ENCODE results near the gene DMTF1.

The DMTF1 gene

DNA sequence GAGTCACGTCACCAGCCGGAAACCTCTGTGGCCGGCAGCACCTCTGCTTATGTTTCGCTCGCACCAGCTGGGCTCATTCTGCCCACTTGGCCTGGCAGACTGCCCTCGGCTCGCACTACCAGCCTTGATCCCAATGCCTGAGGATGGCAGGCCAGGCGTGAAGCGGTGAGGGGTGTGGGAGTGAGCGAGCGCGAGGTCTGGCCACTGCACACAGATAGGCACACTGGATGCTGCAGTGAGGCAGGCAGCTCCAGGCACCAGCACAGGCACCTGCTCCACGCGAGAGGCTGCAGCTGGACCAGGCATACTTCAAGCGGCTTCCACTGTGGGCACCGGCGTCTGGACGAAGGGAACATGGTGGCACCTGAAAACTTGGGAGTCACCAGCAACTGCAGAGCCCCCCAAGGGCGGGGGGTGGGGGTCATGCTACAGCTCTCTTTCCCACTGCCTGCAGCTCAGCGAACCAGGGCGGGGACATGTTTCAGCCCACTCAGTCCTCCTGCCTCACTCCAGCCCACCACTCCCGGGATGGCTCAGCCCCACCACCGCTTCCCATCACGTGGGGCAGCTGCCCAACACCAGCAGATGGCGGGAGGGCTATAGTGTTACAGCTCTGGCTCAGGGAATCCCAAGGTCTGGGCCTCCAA, 5.4 kb upstream of the DMTF1 start:
- no peak for DNase-seq

- no peak for DNase-seq
Observed at GRCh38 chr7:87147500-87147899, 4.8 kb upstream of the DMTF1 start.

GRCh38 chr7:87148332-87148955, 3.8 kb upstream of the DMTF1 start:
- no peak for DNase-seq

DNA sequence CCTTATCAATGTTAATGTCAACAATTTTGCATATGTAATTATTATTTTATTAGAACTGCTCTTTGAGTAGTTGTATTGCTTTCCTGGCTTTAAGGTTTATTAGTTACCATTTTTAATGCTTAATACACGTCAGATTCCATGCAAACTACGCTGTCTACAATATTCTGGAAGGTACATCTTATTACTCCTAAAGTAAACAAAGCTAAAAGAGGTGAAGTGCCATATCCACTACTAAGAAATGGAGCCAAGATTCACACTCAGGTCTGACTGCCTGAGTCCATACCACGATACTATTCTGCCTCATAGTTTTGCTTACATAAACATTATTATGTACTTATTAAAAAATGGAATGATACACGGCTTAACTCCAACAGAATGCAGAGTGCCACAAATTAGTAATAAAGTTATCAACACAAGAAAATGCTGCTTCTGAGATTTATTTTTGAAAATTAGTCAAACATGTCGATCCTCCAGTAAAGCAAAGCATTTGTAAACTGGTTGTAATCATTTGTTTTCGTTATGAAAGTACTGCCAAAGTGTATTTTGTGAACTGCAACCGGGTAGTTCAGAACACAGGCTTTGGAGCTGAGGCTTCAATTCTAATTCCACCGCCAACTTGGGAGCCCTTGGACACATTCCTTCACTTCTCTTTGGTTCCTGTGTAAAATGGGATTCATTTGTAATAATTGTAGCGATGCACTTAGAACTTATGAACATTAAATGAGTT, 1.1 kb upstream of the DMTF1 start:
- no peak for DNase-seq

- DNase-seq: no peak
Observed at GRCh38 chr7:87151729-87152111, 533 bp upstream of the DMTF1 start.

DNA sequence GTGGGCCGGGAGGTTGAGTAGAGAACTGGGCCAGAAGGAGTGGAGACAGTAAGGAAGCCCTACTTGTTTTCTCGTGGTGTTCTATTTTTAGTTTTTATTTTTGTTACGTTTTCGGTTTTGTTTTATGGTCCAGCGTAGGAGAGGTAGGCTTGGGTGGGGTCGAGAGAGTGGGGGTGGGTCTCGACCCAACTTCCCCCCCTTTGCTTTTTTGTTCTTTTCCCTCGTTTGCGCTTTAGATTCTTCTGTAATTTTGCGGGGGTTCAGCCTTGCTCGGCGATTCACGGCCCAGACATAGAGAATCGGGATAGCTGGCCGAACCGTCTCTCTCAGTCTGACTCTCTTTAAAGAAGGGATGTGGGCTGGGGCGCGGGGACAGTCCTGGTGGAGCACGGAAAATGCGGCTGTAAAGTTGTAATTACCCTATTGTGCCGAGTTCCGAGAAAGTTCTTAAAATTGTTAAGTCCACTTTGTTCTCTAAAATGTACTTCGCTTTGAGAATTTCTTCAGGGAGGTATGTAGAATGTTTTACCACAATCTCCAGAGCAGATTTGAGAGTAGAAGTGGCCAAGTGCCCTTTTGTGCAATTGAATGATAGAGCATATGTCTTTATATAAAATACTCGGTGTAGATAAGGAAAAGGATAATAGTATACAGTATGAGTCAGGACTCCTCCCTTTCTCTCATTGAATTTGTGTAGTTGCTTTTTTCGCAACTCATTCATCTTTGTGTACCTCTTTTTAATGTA, 816 bp downstream of the DMTF1 start:
- peak; percentile 6 for DNase-seq

GRCh38 chr7:87154166-87154565, 1.9 kb downstream of the DMTF1 start:
- no peak for DNase-seq

GRCh38 chr7:87154569-87154968, 2.3 kb downstream of the DMTF1 start:
- DNase-seq: no peak

GRCh38 chr7:87155788-87156187, 3.5 kb downstream of the DMTF1 start:
- DNase-seq: no peak

DNA sequence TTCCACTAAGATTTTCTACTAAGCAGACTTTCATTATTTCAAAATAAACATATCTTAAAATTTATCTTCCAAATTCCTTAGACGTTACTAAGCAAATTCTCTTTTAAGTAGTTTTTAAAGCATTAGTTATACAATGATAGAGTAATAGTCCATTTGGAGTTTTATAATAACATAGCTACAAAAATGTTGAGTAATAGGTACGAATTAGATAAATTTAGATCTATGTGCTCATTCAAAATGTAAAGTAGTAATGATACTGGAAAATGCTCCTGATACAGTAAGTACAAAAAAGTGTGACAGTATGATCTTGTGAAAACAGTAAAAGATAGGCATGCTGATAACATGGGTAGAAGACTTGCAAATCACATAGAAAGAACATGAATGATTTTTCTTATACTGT, 4.5 kb downstream of the DMTF1 start:
- DNase-seq: no peak

- DNase-seq: no peak
Observed at GRCh38 chr7:87159538-87159937, 7.3 kb downstream of the DMTF1 start.

DNA sequence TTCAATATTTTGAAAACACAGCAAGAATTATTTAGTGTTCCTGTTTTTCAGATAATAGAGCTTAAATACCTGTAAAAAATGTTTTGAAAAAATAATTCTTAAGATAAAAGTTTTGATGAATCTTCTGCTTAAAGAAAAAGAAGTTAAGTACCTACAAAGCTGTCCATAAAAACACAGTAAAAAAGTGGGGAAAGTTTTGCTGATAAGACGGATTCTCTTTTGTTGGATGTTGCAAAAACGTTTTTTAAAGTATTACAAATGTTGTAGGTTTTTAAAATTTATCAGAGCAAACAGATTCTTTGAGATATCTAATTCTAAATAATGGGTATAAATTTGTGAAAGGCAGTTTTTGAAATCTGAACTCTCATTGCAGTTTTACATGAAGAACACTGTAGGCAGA, 12.2 kb downstream of the DMTF1 start:
- no peak for DNase-seq

DNA sequence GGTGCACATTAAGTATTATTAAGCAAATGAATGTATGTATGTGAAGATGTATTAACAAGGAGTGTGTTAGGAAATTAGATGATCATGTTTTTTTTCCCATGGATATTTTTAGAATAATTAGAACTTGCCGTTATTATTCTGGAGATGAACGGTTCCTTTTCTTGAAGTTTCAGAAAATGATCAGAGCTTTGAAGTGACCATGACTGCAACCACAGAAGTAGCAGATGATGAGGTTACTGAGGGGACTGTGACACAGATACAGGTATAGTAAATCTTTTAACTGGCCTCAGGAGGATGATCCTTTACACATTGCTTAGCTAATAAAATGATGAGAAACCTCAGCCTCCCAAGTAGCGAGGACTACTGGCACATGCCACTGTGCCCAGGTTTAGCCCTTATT, 18.6 kb downstream of the DMTF1 start:
- no peak for DNase-seq

- no peak for DNase-seq
Observed at GRCh38 chr7:87171282-87171934, 19.2 kb downstream of the DMTF1 start.

- DNase-seq: no peak
Observed at GRCh38 chr7:87173471-87173870, 21.2 kb downstream of the DMTF1 start.

DNA sequence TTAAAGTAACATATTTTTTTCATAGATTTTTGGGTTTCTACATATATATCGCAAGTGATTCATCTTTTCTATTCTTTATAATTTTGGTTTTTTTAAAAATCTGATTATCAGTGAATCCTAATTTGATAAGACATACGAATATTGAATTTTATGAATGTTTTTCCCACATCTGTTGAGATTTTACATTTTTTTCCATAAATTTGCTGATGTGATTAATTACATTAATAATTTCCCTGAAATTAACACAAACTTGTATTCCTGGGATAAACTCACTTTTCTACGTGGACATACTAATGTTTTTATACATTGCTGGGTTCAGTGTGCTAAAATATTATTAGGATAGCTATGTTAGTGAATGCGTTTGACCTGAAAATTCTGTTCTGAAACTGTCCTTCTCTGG, 26.1 kb downstream of the DMTF1 start:
- no peak for DNase-seq

GRCh38 chr7:87179180-87179579, 26.9 kb downstream of the DMTF1 start:
- no peak for DNase-seq

GRCh38 chr7:87187120-87187519, 34.9 kb downstream of the DMTF1 start:
- DNase-seq: no peak

- no peak for DNase-seq
Observed at GRCh38 chr7:87188930-87189329, 36.7 kb downstream of the DMTF1 start.

GRCh38 chr7:87190783-87191182, 38.5 kb downstream of the DMTF1 start:
- no peak for DNase-seq

GRCh38 chr7:87192784-87193487, 40.7 kb downstream of the DMTF1 start:
- no peak for DNase-seq

DNA sequence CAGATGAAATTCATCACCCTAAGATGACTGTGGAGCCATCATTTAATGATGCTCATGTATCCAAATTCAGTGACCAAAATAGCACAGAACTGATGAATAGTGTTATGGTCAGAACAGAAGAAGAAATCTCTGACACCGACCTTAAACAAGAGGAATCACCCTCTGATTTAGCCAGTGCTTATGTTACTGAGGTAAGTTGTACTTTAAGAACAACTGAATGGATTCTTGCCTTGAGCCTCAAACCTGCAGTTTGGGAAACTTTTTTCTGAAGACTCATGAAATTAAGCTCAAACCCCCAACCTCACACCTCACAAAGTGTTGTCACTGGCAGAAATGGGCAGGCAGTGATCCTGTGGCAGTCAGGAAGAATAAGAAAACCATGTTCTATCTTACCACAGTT, 41.7 kb downstream of the DMTF1 start:
- no peak for DNase-seq

Data from T-helper 9 cell (primary cell).